Stimulated activated CD8-positive, alpha-beta memory T cell treated with anti-CD3 and anti-CD28 coated beads, Interleukin-15, amount 100 ng/mL, for 1 hour (primary cell): Measurements from ENCODE around the gene ATP5ME.

Experiments
- DNase-seq: peaks from one replicate; pipeline ENCODE4 v3.0.0-alpha.2; 2020; ENCODE audit warnings: low read depth

The ATP5ME gene

DNA sequence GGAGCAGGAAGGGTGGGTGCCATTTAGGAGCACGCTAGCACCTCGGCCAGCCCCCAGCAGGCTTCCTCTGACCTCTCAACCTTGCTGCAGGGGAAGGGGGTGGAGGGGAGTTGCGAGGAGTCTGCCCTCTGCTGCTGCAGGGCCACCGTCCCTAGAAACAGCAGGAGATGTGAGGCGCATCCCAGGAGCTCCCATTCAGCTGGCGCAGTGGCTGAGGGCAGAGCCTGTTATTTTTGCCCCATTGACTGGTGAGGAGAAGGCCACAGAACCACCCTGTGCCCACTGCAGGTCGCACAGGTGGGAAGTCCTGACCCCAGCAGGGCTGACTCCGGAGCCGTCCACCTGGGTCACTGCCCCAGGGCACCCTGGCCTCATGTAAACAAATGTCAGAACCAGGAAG, 40.7 kb downstream of the ATP5ME start:
- DNase-seq = no peak

GRCh38 chr4:632926-633325, 41.1 kb downstream of the ATP5ME start:
- no peak for DNase-seq

DNA sequence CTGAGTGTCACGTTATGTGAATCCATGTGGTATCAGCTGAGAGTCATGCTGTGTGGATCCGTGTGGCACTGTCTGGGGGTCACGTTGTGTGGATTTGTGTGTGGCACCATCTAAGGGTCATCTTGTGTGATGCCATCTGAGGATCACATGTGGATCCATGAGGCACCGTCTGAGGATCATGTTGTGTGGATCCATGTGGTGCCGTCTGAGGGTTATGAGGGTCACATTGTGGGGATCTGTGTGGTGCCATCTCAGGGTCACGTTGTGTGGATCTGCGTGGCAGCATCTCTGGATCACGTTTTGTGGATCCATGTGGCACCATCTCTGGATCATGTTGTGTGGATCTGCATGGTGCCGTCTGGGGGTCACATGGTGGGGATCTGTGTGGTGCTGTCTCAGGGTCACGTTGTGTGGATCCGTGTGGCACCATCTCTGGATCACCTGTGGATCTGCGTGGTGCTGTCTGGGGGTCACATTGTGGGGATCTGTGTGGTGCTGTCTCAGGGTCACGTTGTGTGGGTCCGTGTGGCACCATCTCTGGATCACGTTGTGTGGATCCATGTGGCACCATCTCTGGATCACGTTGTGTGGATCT, 41.8 kb downstream of the ATP5ME start:
- no peak for DNase-seq

- DNase-seq = no peak
Observed at GRCh38 chr4:630656-631055, 43.4 kb downstream of the ATP5ME start.

GRCh38 chr4:629915-630641, 44.0 kb downstream of the ATP5ME start:
- no peak for DNase-seq

DNA sequence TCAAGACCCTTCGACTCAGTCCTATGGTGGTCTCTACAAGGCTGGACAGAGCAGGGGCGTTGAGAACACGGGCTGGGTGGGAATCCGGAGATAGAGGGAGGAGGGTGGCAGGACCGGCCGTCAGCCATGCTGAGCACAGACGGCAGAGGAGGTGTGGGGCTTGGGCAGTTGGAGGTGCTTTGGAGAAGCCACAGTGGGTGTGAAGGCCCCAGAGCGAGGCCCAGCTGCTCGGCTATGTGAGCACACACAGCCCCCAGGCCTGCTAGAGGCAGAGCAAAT, 44.5 kb downstream of the ATP5ME start:
- no peak for DNase-seq

GRCh38 chr4:628821-629635, 45.0 kb downstream of the ATP5ME start:
- DNase-seq = no peak

DNA sequence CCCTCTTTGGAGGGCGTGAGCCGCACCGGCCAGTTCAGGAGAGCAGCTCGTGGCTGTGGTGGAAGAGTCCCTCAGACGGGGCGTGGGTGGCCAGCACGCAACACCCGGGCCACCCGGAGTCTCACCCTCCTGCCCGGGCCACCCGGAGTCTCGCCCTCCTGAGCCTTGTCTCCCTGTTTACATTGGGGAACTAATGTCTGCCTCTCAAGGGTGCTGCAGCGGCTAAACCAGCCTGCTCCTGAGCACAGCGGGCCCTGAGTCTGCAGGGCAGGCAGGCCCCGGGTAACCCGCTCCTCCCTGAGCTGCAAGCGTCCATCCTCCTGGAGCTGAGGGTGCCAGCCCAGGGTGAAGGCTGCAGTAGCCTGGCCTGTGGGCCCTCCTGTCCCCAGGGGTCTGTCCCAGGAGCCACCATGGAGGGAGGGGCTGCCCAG, 45.8 kb downstream of the ATP5ME start:
- DNase-seq = no peak

DNA sequence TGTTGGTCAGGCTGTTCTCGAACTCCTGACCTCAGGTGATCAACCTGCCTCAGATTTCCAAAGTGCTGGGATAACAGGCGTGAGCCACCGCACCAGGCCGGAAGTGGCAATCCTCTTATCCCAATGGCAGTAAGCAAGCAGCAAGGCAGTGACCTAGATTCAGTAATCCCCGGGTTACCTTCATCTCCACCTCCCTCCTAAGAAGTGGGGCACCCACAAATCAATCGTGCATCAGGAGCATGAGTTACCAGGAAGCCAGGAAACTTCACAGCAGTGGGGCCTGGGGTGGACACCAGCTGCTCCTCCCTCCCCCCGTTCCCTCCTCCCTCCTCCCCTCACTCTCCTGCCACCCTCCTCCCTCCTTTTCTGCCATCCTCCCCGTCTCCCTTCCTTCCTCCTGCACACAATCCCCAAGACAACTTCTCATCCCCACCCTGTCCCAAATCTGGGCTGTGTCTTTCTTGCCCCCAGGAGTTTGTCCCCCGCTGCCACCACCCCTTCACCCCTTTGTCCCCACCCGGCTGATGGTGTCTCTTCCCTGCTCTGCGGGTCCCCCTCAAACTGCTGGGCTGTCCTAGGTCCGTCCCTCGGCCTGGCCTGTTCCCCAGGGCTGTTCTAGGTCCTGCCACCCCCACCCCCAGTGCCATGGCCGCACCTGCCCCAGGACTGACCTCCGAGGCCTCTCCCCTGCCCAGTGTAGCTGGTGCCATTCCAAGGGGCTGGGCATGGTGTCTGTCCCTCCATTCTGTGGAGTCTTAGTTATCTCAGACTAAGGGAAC, 46.5 kb downstream of the ATP5ME start:
- DNase-seq = no peak

DNA sequence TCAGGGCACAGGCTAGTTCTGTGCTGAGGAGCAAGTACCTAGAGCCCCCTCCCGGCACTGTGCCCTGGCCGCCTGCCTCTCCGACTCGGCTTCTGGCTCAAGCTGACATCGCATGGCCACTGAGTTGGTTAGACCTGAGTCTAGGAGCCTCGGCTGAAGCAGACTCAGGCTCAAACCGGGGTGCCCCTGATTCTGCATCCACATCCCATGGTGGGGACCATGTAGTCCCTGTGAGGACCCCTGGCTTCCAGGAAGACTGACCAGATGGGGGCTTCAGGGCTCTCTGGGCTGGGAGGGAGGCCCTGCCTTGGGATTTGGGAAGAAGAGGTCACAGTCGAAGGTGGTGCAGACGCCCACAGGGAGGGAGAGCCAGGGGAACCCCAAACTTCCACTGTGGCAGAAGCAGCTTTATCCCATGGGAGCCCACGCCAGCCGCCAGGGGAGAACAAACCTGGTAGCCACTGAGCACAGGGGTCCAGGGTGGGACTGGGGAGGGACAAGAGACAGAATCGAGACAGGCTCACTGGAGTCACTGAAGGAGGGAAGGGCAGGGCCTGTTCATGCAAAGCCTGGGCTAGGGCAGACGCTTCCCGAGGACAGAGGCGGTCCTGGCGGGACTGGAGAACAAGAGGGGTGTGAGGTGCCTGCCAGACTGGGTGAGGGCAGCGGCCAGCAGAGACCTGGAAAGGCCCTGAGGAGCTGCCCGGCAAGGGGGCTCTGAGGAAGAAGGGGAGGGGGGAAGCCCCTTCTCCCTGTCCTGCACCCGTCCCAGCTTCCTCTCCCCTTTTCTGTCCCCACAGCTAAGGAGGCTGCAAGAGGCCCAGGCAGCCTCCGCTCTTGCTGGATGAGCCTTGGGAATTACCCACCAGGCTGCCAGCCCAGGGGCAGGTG, 47.6 kb downstream of the ATP5ME start:
- DNase-seq = no peak

- no peak for DNase-seq
Observed at GRCh38 chr4:625631-626161, 48.4 kb downstream of the ATP5ME start.

- DNase-seq = no peak
Observed at GRCh38 chr4:624705-625590, 49.1 kb downstream of the ATP5ME start, which contains the start of gene PDE6B. Gene PDE6B (plus strand): TSS chr4:625573. CDS start chr4:625627, 54 bp downstream.

DNA sequence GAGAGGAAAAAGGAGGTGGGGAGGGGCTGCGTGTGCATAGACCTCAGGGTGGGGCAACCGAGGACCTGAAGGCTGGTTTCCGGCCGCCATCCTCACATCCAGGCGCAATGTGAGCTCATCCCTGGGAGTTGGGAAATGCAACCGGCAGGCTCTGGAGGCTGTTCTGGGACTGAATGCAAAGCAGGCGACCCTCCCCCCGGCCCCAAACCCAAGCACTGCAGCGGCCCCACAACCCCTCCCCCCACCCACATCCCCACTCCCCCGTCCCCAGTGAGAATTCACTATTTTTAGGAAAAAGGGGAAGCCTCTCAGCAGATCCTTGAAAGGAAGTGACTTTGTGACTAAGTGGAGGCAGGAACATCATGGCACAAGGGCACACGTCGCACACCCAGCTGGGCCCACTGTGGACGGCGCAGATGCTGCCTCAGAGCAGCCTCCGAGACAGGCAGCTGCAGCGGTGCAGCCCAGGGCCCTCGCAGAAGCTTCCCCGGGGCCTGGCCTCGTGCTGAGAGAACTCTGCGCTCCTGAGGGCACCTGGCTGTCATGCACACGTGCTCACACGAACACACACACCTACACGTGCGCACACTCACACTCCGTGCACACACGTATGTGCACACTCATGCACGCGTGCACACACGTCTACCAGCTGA, 50.0 kb downstream of the ATP5ME start:
- DNase-seq = no peak

GRCh38 chr4:622996-623913, 50.8 kb downstream of the ATP5ME start:
- DNase-seq = no peak
